LNCAP (cell line): ENCODE results near the gene IL15.

ENCODE experiments used
- TF ChIP-seq, protein P1 (sequence below): fragments of 450-650 bp; IDR thresholded peaks from 2 replicates; pipeline ENCODE4 v1.5.1; 2017; ENCODE audit warnings: mild to moderate bottlenecking

The IL15 gene

GRCh38 chr4:141636082-141636770, at the start of gene IL15:
Gene IL15 (plus strand): TSS chr4:141636583. CDS start chr4:141719465, 82,882 bp downstream.
- TF ChIP-seq, protein P1, sequence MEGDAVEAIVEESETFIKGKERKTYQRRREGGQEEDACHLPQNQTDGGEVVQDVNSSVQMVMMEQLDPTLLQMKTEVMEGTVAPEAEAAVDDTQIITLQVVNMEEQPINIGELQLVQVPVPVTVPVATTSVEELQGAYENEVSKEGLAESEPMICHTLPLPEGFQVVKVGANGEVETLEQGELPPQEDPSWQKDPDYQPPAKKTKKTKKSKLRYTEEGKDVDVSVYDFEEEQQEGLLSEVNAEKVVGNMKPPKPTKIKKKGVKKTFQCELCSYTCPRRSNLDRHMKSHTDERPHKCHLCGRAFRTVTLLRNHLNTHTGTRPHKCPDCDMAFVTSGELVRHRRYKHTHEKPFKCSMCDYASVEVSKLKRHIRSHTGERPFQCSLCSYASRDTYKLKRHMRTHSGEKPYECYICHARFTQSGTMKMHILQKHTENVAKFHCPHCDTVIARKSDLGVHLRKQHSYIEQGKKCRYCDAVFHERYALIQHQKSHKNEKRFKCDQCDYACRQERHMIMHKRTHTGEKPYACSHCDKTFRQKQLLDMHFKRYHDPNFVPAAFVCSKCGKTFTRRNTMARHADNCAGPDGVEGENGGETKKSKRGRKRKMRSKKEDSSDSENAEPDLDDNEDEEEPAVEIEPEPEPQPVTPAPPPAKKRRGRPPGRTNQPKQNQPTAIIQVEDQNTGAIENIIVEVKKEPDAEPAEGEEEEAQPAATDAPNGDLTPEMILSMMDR = no peak

- TF ChIP-seq, protein P1 = no peak
Observed at GRCh38 chr4:141587897-141588296, 48.5 kb upstream of the IL15 start.

DNA sequence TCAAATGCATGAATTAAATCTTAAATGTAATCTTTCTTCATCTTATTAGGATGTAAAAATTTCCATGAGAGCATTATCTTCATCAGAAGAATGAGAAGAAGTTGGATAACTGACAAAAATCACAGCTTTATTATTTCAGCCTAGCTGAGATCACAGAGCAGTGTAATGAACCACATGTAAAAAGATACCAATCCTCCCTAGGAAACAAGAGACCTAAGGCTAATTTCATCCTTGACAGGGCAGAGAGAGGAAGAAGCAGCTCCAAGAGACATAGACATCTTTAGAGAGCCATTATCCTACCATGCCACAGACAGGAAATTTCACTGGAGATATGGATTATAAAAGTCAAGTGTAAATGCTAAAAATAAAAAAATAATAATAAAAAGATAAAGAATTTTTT, 40.9 kb upstream of the IL15 start:
- TF ChIP-seq, protein P1 = no peak

DNA sequence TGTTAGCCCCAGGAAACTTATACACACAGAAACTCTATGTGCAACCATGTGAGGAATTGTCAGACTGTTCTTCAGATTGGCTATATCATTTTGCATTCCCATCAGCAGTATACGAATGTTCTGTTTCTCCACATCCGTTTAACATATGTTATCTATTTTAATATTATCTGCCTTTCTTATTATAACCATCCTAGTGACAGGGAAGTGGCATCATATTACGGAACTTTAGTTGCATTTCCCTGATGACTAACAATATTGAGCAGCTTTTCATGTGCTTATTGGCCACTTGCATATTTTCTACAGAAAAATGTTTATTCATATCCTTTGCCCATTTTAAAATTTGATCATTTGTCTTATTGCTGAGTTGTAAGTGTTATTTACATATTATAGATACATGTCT, 36.5 kb upstream of the IL15 start:
- TF ChIP-seq, protein P1 = no peak

- TF ChIP-seq, protein P1 = no peak
Observed at GRCh38 chr4:141605425-141605856, 30.9 kb upstream of the IL15 start.

DNA sequence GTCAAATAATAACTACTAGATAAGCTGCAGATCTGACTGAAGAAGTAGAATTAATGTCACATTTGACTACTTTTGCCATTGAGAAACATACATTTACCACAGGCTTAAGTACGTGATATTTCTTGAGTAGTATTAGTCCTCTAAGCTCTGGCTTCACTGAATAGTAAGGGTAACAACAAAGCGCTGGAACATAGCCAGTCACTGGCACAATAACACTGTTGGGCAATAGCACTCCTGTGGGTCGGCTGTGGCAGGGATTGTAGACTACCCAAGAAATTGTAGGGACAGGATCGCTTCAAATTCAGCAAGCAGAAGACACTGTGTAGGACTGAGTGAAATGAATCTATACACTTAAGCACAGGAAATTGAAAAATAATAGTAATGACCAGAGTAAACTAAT, 27.1 kb upstream of the IL15 start:
- TF ChIP-seq, protein P1 = no peak

DNA sequence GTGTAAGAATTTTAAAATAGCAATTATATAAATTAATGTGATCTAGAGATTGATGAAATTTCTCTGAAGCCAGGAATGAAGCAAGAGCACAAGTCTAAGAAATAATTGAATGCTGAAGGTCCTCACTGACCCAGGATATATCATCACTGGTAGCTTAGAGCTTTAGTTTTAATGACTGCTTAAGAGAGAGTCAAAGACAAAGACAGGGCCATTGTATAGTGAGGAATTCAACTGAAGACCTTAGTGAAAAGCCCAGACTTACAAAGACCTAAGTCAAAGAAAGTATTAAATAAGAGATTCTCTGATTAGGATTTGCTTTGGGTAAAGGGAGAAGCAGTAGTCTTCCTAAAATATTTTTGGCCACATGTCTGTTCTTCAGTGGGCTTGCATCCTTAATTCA, 26.0 kb upstream of the IL15 start:
- TF ChIP-seq, protein P1 = no peak
